GM23248 (cell line): ENCODE results near the gene TRMT2B. TPM values are rescaled to one million over a fixed set of nuclear protein-coding genes. Genes with fewer than 3 reads are reported as not detected.
A peak's percentile ranks its signal among the peaks of the same experiment; 100 is the strongest.
"Not testable (repeated sequence)": the region's sequence is repeated elsewhere in the genome, so short reads cannot be mapped to it uniquely, and the experiment has no call there.

Source experiments
- DNase-seq: peaks from one replicate; pipeline ENCODE4 v3.0.0-alpha.2; 2015
- H2AFZ ChIP-seq: fragments of 200-600 bp; sonication (generic); 2 replicates; pipeline ENCODE4 v1.6.1; 2016; ENCODE audit warnings: antibody characterized with exemption
- H3F3A ChIP-seq: fragments of 200-600 bp; sonication (generic); 2 replicates; pipeline ENCODE4 v1.6.1; 2016; ENCODE audit warnings: mild to moderate bottlenecking, antibody characterized with exemption, mixed run types; ENCODE audit not compliant: insufficient read depth
- H3K27ac ChIP-seq: fragments of 200-600 bp; sonication (generic); 2 replicates; pipeline ENCODE4 v1.5.1; 2016; ENCODE audit warnings: mild to moderate bottlenecking
- H3K27me3 ChIP-seq: fragments of 200-600 bp; sonication (generic); replicated peaks from 2 replicates; pipeline ENCODE4 v1.6.1; 2016; ENCODE audit warnings: mild to moderate bottlenecking; ENCODE audit not compliant: insufficient read depth
- H3K36me3 ChIP-seq: fragments of 200-600 bp; sonication (generic); 2 replicates; pipeline ENCODE4 v1.6.1; 2016; ENCODE audit warnings: low read depth, mild to moderate bottlenecking
- H3K4me1 ChIP-seq: fragments of 200-600 bp; sonication (generic); 2 replicates; pipeline ENCODE4 v1.6.1; 2016; ENCODE audit warnings: mild to moderate bottlenecking; ENCODE audit not compliant: insufficient read depth
- H3K4me2 ChIP-seq: fragments of 200-600 bp; sonication (generic); one replicate; pipeline ENCODE4 v1.6.1; 2016; ENCODE audit warnings: mild to moderate bottlenecking; ENCODE audit not compliant: unreplicated experiment
- H3K4me3 ChIP-seq: fragments of 200-600 bp; sonication (generic); 2 replicates; pipeline ENCODE4 v1.5.1; 2016; ENCODE audit warnings: mild to moderate bottlenecking
- H3K79me2 ChIP-seq: fragments of 200-600 bp; sonication (generic); 2 replicates; pipeline ENCODE4 v1.6.1; 2016; ENCODE audit warnings: mild to moderate bottlenecking; ENCODE audit not compliant: insufficient read depth
- H3K9ac ChIP-seq: fragments of 200-600 bp; sonication (generic); 2 replicates; pipeline ENCODE4 v1.6.1; 2016; ENCODE audit warnings: mild to moderate bottlenecking
- H3K9me2 ChIP-seq: fragments of 200-600 bp; sonication (generic); 2 replicates; pipeline ENCODE4 v1.6.1; 2016; ENCODE audit warnings: mixed run types, mild to moderate bottlenecking, moderate library complexity; ENCODE audit not compliant: insufficient read depth
- H3K9me3 ChIP-seq: fragments of 200-600 bp; sonication (generic); one replicate; pipeline ENCODE4 v1.6.1; 2017; ENCODE audit warnings: low read depth
- H4K20me1 ChIP-seq: fragments of 200-600 bp; sonication (generic); 2 replicates; pipeline ENCODE4 v1.6.0; 2016; ENCODE audit not compliant: insufficient read depth
- EZH2 ChIP-seq: fragments of 200-600 bp; sonication (generic); IDR thresholded peaks from 2 replicates; pipeline ENCODE4 v1.6.1; 2018; ENCODE audit warnings: antibody characterized with exemption, mild to moderate bottlenecking; ENCODE audit not compliant: insufficient read depth, poor library complexity, severe bottlenecking
- EZH2phosphoT487 ChIP-seq: fragments of 200-600 bp; sonication (generic); IDR thresholded peaks from 2 replicates; pipeline ENCODE4 v1.6.1; 2018; ENCODE audit warnings: antibody characterized with exemption, moderate library complexity, mild to moderate bottlenecking, low read depth; ENCODE audit not compliant: insufficient read depth
- WGBS, 2 experiments: methylation state at CpG; one replicate each; pipeline ENCODE4 v1.1.6; 2015 to 2017; ENCODE audit warnings: low lambda C conversion rate in 2 of 2, low coverage in 1 of 2; ENCODE audit errors: missing lambda C conversion rate in 2 of 2; 5-methylcytosine and 5-hydroxymethylcytosine counted together
- in situ Hi-C: fragments of 300-500 bp; cut with MboI; formaldehyde crosslinking; loops from 2 replicates; pipeline ENCODE4 v1.15.0; 2020
- polyA plus RNA-seq: library from polyadenylated mRNA; unstranded; fragments of >200 nt; fragmentation: Nextera tagmentation; extraction: Ambion mirVana; gene quantifications from 2 replicates; pipeline ENCODE4 v1.2.1, GENCODE V29; 2016
- total RNA-seq: library from RNA; depleted of rRNA; stranded (reverse); fragments of >200 nt; shearing (Covaris generic); gene quantifications from 2 replicates; pipeline ENCODE4 v1.2.3, GENCODE V29; 2014

TRMT2B gene
- total and polyA plus RNA-seq, 2 experiments from 2014 or later = 8.3 to 12.9 TPM

DNA sequence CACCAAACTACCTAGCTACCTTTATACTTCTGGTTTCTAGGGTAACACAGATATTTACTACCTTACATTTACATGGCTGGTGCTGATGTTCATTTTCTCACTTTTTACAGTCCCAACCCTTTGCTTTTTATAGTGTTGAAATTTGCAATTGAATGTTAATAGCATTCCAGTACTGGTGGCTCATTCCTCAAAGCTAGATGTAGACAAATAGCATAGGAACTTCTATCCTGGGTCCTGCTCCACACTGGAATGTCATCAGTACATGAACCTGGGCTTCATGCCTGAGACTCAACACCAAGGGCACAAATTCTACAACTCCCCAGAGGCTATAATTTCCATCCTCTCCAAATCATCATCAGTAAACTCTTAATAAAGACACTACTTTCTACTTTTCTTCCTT is 10.3 kb upstream of the TRMT2B start:
- peaks cover 9% of the 10 kb centered on the region for H3K4me1 ChIP-seq
- H2AFZ ChIP-seq = peak overlapping the region; percentile 45; the same call in 1 of the 2 replicates
- no peaks in the 10 kb centered on the region for H3K9me3 ChIP-seq
- no peak overlapping the region for H3K27ac ChIP-seq
- H3K79me2 ChIP-seq = no peaks in the 10 kb centered on the region
- DNase-seq = peak; percentile 36
- peak overlapping the region; percentile 48 for H3K4me2 ChIP-seq
- H3K9ac ChIP-seq = no peak overlapping the region
- no peak overlapping the region for H3K4me3 ChIP-seq
- H4K20me1 ChIP-seq = no peaks in the 10 kb centered on the region
- TF ChIP-seq EZH2 (no peak), EZH2phosphoT487 (no peak)
- no peaks in the 10 kb centered on the region for H3K9me2 ChIP-seq
- H3K36me3 ChIP-seq = no peaks in the 10 kb centered on the region
- no peaks in the 10 kb centered on the region; the same call in 1 of the 2 replicates for H3F3A ChIP-seq
- in situ Hi-C loops = no loop called here
- H3K27me3 ChIP-seq = no peaks in the 10 kb centered on the region

- H3K9me3 ChIP-seq = no peaks in the 10 kb centered on the region
- no peaks in the 10 kb centered on the region for H3K27me3 ChIP-seq
- no peaks in the 10 kb centered on the region for H3K9me2 ChIP-seq
- H2AFZ ChIP-seq = peak overlapping the region; percentile 64; the same call in 1 of the 2 replicates
- TF ChIP-seq EZH2 = no peak
- TF ChIP-seq EZH2phosphoT487 = no peak
- in situ Hi-C loops = no loop called here
- H3K27ac ChIP-seq = no peak overlapping the region
- no peak overlapping the region for H3K4me3 ChIP-seq
- DNase-seq = peak; percentile 64
- no peak overlapping the region for H3K4me2 ChIP-seq
- H3F3A ChIP-seq = no peaks in the 10 kb centered on the region
- H3K9ac ChIP-seq = no peak overlapping the region
- peaks cover 17% of the 10 kb centered on the region for H3K4me1 ChIP-seq
- WGBS, 2 experiments = 49 to 50% methylated on average over 2 to 3 of the region's 3 CpGs
- no peaks in the 10 kb centered on the region for H3K36me3 ChIP-seq
- no peaks in the 10 kb centered on the region for H3K79me2 ChIP-seq
- H4K20me1 ChIP-seq = no peaks in the 10 kb centered on the region
Observed at GRCh38 chrX:101057093-101057714, 5.3 kb upstream of the TRMT2B start.

DNA sequence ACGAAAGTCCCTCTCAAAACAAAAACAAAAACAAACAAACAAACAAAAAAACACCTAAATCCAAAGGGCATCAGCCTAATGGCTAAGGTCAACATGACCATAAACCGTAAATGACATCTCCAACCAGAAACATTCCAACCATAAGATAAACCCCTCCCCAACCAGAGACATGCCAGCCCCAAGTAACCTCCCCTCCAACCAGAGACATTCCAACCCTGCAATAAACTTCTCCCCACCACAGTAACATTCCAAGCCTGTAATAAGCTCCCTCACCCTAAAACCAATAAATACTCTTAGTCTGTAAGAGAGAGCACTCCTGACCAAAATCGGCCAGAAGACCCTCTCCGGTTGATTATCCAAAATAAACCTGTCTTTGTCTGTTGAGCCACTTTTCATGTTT is 4.6 kb upstream of the TRMT2B start:
- DNase-seq, H3K27me3 ChIP-seq: not testable (repeated sequence)
- peak overlapping the region; percentile 64; the same call in 1 of the 2 replicates for H2AFZ ChIP-seq

GRCh38 chrX:101051153-101051548 is 760 bp downstream of the TRMT2B start:
- in situ Hi-C loops = no loop called here
- Histone ChIP-seq H3K27ac (peak overlapping the region; percentile 67), H3K27me3 (no peaks in the 10 kb centered on the region), H3K4me2 (peak overlapping the region; percentile 85), H2AFZ (peak overlapping the region; percentile 94), H3K4me1 (no peaks in the 10 kb centered on the region), H4K20me1 (no peaks in the 10 kb centered on the region), H3K79me2 (peaks cover 5% of the 10 kb centered on the region; the same call in 1 of the 2 replicates), H3K9ac (peak overlapping the region; percentile 79), H3F3A (no peaks in the 10 kb centered on the region), H3K9me3 (no peaks in the 10 kb centered on the region), H3K4me3 (peak overlapping the region; percentile 85), H3K36me3 (no peaks in the 10 kb centered on the region), H3K9me2 (no peaks in the 10 kb centered on the region)
- WGBS, 2 experiments = 3 to 10% methylated on average over 5 of the region's 5 CpGs
- DNase-seq = no peak
- TF ChIP-seq EZH2 = no peak
- TF ChIP-seq EZH2phosphoT487 = no peak

More for the DNA sequence above, 4.6 kb upstream of the TRMT2B start:
- H3K4me2 ChIP-seq, H3K79me2 ChIP-seq, H3F3A ChIP-seq, H3K9me2 ChIP-seq, H3K9ac ChIP-seq, H3K36me3 ChIP-seq, H3K27ac ChIP-seq, H3K9me3 ChIP-seq, H4K20me1 ChIP-seq, in situ Hi-C loops, H3K4me3 ChIP-seq: not testable (repeated sequence)
- 70 to 72% methylated on average over 4 of the region's 4 CpGs for WGBS, 2 experiments
- H3K4me1 ChIP-seq = peaks cover 13% of the 10 kb centered on the region

- H3K4me1 ChIP-seq = no peaks in the 10 kb centered on the region
Observed at GRCh38 chrX:101040197-101040596, 11.7 kb downstream of the TRMT2B start.

More at GRCh38 chrX:101040197-101040596, 11.7 kb downstream of the TRMT2B start:
- Histone ChIP-seq H3K4me3 (no peak overlapping the region), H3K9ac (no peak overlapping the region), H3K27ac (no peak overlapping the region), H4K20me1 (no peaks in the 10 kb centered on the region), H2AFZ (no peak overlapping the region), H3K9me3 (no peaks in the 10 kb centered on the region), H3F3A (no peaks in the 10 kb centered on the region), H3K4me2 (no peak overlapping the region), H3K79me2 (no peaks in the 10 kb centered on the region), H3K36me3 (no peaks in the 10 kb centered on the region), H3K27me3 (no peaks in the 10 kb centered on the region), H3K9me2 (no peaks in the 10 kb centered on the region)
- peak; percentile 15 for DNase-seq
- TF ChIP-seq EZH2phosphoT487 (no peak), EZH2 (no peak)
- WGBS, 2 experiments = 75 to 82% methylated on average over 4 of the region's 4 CpGs
- in situ Hi-C loops = no loop called here
